Central memory CD4-positive, alpha-beta T cell (primary cell): Measurements from ENCODE around the gene EIF4G3.
A peak's percentile ranks its signal among the peaks of the same experiment; 100 is the strongest.
"Not testable (repeated sequence)": the region's sequence is repeated elsewhere in the genome, so short reads cannot be mapped to it uniquely, and the experiment has no call there.

Experiments
- DNase-seq: peaks from one replicate; pipeline ENCODE4 v3.0.0; 2022
- total RNA-seq, 3 experiments: gene quantifications; one replicate each; lab custom pipeline; 2026; lab: John Stamatoyannopoulos, UW

The EIF4G3 gene
- total RNA-seq = 34.2 to 84.8 (median 47.1) reads per million in 3 experiments

GRCh38 chr1:21176586-21177555 lies at the start of gene EIF4G3:
Gene EIF4G3 (minus strand): TSS chr1:21176897. CDS start chr1:21002742, 174,155 bp downstream.
- DNase-seq = peak; percentile 97

GRCh38 chr1:21225065-21225464 lies 48.4 kb upstream of the EIF4G3 start:
- no peak for DNase-seq

- DNase-seq = no peak
Measured at GRCh38 chr1:21220815-21221214, 44.1 kb upstream of the EIF4G3 start.

- DNase-seq = no peak
Measured at GRCh38 chr1:21219674-21220073, 43.0 kb upstream of the EIF4G3 start.

- peak; percentile 12 for DNase-seq
Measured at GRCh38 chr1:21217812-21218596, 41.3 kb upstream of the EIF4G3 start.

- DNase-seq = peak; percentile 50
Measured at GRCh38 chr1:21216835-21217811, 40.4 kb upstream of the EIF4G3 start.

- DNase-seq = no peak
Measured at GRCh38 chr1:21212126-21212525, 35.4 kb upstream of the EIF4G3 start.

- not testable (repeated sequence) for DNase-seq
Measured at GRCh38 chr1:21208137-21208700, 31.5 kb upstream of the EIF4G3 start.

- DNase-seq = no peak
Measured at GRCh38 chr1:21206117-21206516, 29.4 kb upstream of the EIF4G3 start.

- DNase-seq = no peak
Measured at GRCh38 chr1:21205416-21205815, 28.7 kb upstream of the EIF4G3 start.

- DNase-seq = no peak
Measured at GRCh38 chr1:21201650-21202049, 25.0 kb upstream of the EIF4G3 start.

GRCh38 chr1:21201238-21201637 lies 24.5 kb upstream of the EIF4G3 start:
- not testable (repeated sequence) for DNase-seq

GRCh38 chr1:21200767-21201166 lies 24.1 kb upstream of the EIF4G3 start:
- no peak for DNase-seq

GRCh38 chr1:21198929-21199328 lies 22.2 kb upstream of the EIF4G3 start:
- DNase-seq = no peak

- no peak for DNase-seq
Measured at GRCh38 chr1:21192871-21193270, 16.2 kb upstream of the EIF4G3 start.

- DNase-seq = no peak
Measured at GRCh38 chr1:21192284-21192683, 15.6 kb upstream of the EIF4G3 start.

- not testable (repeated sequence) for DNase-seq
Measured at GRCh38 chr1:21190771-21191170, 14.1 kb upstream of the EIF4G3 start.

- DNase-seq = no peak
Measured at GRCh38 chr1:21189906-21190500, 13.3 kb upstream of the EIF4G3 start.

GRCh38 chr1:21189421-21189820 lies 12.7 kb upstream of the EIF4G3 start:
- no peak for DNase-seq

GRCh38 chr1:21188235-21188634 lies 11.5 kb upstream of the EIF4G3 start:
- no peak for DNase-seq

- DNase-seq = no peak
Measured at GRCh38 chr1:21185221-21185731, 8.6 kb upstream of the EIF4G3 start.
